GM12878 (cell line): Measurements from ENCODE around the gene OPCML. TPM values are rescaled to one million over a fixed set of nuclear protein-coding genes. Genes with fewer than 3 reads are reported as not detected.

Experiments used
- BCL11A ChIP-seq: IDR thresholded peaks from 2 replicates; pipeline ENCODE4 v1.6.1; 2011; ENCODE audit warnings: low read depth, low read length
- CUX1 ChIP-seq: IDR thresholded peaks from 2 replicates; pipeline ENCODE4 v1.6.1; 2012; ENCODE audit warnings: improper control_type of control experiment, low read depth, low read length; ENCODE audit not compliant: insufficient replicate concordance
- MYC ChIP-seq: IDR thresholded peaks from 2 replicates; pipeline ENCODE4 v1.6.1; 2011; ENCODE audit warnings: mild to moderate bottlenecking, low read length, moderate library complexity, inconsistent platforms; ENCODE audit not compliant: insufficient read depth, insufficient replicate concordance, insufficient read length, severe bottlenecking
- NR2C1 ChIP-seq: fragments of 450-650 bp; IDR thresholded peaks from 2 replicates; pipeline ENCODE4 v1.6.1; 2017; ENCODE audit warnings: antibody characterized with exemption, mild to moderate bottlenecking, moderate library complexity
- PKNOX1 ChIP-seq: fragments of 450-650 bp; IDR thresholded peaks from 2 replicates; pipeline ENCODE4 v1.6.1; 2016; ENCODE audit warnings: mild to moderate bottlenecking
- RELB ChIP-seq: fragments of 450-650 bp; IDR thresholded peaks from 2 replicates; pipeline ENCODE4 v1.6.1; 2017; ENCODE audit warnings: low read depth, mild to moderate bottlenecking, moderate library complexity
- SMAD1 ChIP-seq: fragments of 450-650 bp; IDR thresholded peaks from 2 replicates; pipeline ENCODE4 v1.6.1; 2018; ENCODE audit warnings: mild to moderate bottlenecking, low read depth; ENCODE audit not compliant: partially characterized antibody
- polyA plus RNA-seq, 11 experiments: library from polyadenylated mRNA; depleted of rRNA in 4 of 11; unstranded in 6 of 11; stranded (reverse) in 5 of 11; fragments of >200 nt; fragmentation: Nextera tagmentation in 4 of 11; fragmentation: Illumina TruSeq in 1 of 11; extraction: Ambion mirVana in 4 of 11; extraction: Trizol in 1 of 11; gene quantifications; 1 replicate in 1 of 11; 2 replicates in 10 of 11; pipeline versions ENCODE4 v1.2.1 to v1.2.3, GENCODE V29; 2011 to 2016; ENCODE audit warnings: inconsistent platforms in 2 of 11, missing spikeins in 2 of 11, low read depth in 1 of 11
- total RNA-seq, 4 experiments: library from RNA; depleted of rRNA in 3 of 4; stranded (reverse); fragments of >200 nt in 3 of 4; fragmentation: Illumina TruSeq in 1 of 4; extraction: Trizol in 1 of 4; gene quantifications; 2 replicates each; pipeline versions ENCODE4 v1.2.1 to v1.2.3, GENCODE V29; 2013 to 2021

OPCML gene
- total and polyA plus RNA-seq, 10 of the 15 experiments (the other 5 are each of a cell fraction or from before 2014, with no cell fraction given) = 0.84 TPM; not detected in 9

- TF ChIP-seq MYC (no peak), BCL11A (no peak), CUX1 (no peak), SMAD1 (no peak), NR2C1 (no peak), RELB (no peak), PKNOX1 (no peak)
- TF ChIP-seq, all 136 proteins: peak for 0
Measured at GRCh38 chr11:132904091-132904490, 628.2 kb downstream of the OPCML start (continued).
